Measurements from ENCODE around the gene FAM174B. TPM values are rescaled to one million over a fixed set of nuclear protein-coding genes. Genes with fewer than 3 reads are reported as not detected.

FAM174B gene
- total and polyA plus RNA-seq, 2 experiments from 2014 or later = 15.0 to 21.8 TPM

DNA sequence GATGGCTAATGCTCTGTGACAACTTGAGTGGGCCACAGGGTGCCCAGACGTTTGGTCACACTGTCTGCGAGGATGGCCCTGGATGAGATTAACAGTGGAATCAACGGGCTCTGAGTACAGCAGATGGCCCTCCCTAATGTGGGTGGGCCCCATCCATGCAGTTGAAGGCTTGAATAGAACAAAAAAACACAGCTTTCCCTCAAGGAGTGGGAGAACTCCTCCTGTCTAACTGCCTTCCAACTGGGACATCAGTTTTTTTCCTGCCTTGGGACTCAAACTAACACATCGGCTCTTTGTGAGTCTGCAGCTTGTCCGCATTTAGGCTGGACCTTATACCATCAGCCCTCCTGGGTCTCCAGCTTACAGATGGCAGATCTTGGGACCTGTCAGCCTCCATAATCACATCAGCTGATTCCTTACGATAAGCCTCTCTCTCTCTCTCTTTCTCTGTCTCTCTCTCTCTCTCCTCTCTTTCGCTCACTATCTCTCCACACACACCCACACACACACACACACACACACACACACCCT is 20.8 kb downstream of the FAM174B start (continued):
- no peak for TF ChIP-seq NANOG (IDR thresholded peaks at IDR 0.05; ENCODE audit: borderline replicate concordance)
- TF ChIP-seq POLR2AphosphoS5 (IDR thresholded peaks at IDR 0.05; ENCODE audit: low read depth) = no peak
- TF ChIP-seq REST (IDR thresholded peaks at IDR 0.05; ENCODE audit: unreplicated experiment) = no peak
- no peak for TF ChIP-seq CREB1 (CRISPR knock-in tag; IDR thresholded peaks at IDR 0.05; ENCODE audit: low read depth)
- TF ChIP-seq STAT1 (IDR thresholded peaks at IDR 0.05; ENCODE audit: unreplicated experiment) = no peak
- TF ChIP-seq, protein P1, sequence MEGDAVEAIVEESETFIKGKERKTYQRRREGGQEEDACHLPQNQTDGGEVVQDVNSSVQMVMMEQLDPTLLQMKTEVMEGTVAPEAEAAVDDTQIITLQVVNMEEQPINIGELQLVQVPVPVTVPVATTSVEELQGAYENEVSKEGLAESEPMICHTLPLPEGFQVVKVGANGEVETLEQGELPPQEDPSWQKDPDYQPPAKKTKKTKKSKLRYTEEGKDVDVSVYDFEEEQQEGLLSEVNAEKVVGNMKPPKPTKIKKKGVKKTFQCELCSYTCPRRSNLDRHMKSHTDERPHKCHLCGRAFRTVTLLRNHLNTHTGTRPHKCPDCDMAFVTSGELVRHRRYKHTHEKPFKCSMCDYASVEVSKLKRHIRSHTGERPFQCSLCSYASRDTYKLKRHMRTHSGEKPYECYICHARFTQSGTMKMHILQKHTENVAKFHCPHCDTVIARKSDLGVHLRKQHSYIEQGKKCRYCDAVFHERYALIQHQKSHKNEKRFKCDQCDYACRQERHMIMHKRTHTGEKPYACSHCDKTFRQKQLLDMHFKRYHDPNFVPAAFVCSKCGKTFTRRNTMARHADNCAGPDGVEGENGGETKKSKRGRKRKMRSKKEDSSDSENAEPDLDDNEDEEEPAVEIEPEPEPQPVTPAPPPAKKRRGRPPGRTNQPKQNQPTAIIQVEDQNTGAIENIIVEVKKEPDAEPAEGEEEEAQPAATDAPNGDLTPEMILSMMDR (conservative IDR thresholded peaks at IDR 0.05; ENCODE audit: low read depth in 2 of 2) = no peak
- TF ChIP-seq ETS1 (IDR thresholded peaks at IDR 0.05) = no peak
- no peak for TF ChIP-seq EZH2 (IDR thresholded peaks at IDR 0.05; ENCODE audit: low read depth, unreplicated experiment)
- TF ChIP-seq ZNF331 (CRISPR knock-in tag; IDR thresholded peaks at IDR 0.05; ENCODE audit: low read depth) = no peak

DNA sequence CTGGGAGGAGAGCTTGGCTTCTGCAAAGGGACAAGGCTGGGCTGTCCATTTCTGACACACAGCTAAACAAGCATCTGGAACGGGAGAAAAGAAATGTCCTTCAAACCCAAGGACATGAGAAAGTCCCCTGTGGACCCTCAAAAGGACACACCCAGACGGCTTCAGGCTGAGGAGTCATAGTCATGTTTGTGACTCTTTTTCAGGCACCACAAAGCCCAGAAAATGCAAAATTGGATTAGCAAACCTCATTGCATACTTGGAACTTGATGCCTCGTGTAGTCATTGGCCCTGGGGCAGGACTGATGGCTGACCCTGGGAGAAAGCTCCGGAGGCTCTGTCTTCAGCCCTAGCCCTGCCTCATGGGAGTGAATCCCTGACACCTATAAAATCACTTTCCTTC is 21.5 kb downstream of the FAM174B start:
- H3K27me3 ChIP-seq (ENCODE audit: insufficient read depth) = no peaks in the 10 kb centered on the region
- no peak overlapping the region for H2AFZ ChIP-seq
- no peak overlapping the region for H3K4me3 Mint-ChIP-seq
- peaks cover 13% of the 10 kb centered on the region; the same call in 1 of the 2 replicates for H3K4me1 ChIP-seq (ENCODE audit: insufficient read depth)
- H3K79me2 ChIP-seq (replicated peaks; ENCODE audit: insufficient read depth) = peaks cover 45% of the 10 kb centered on the region
- H3K27ac ChIP-seq (ENCODE audit: low read depth) = no peak overlapping the region
- no peaks in the 10 kb centered on the region for H4K20me1 ChIP-seq (replicated peaks; ENCODE audit: insufficient read depth)
- H3K27ac Mint-ChIP-seq = no peak overlapping the region
- ATAC-seq (no peak), DNase-seq (ENCODE audit: low spot score) (no peak)
- H3K4me3 ChIP-seq = no peak overlapping the region
- no peaks in the 10 kb centered on the region for H3K9me2 ChIP-seq (ENCODE audit: insufficient read depth)
- peaks cover 16% of the 10 kb centered on the region for H3K36me3 Mint-ChIP-seq (ENCODE audit: low read depth)
- no peak overlapping the region for H3K4me2 ChIP-seq
- peaks cover 7% of the 10 kb centered on the region for H3K27me3 Mint-ChIP-seq (ENCODE audit: insufficient read depth, low read depth, poor library complexity)
- peaks cover 3% of the 10 kb centered on the region; the same call in 1 of the 3 replicates for H3K9me3 Mint-ChIP-seq
- no peaks in the 10 kb centered on the region for H3K36me3 ChIP-seq (ENCODE audit: insufficient read depth)
- 0 out of 2 replicates have a peak, but pooled peaks cover 7% of the 10 kb centered on the region for H3F3A ChIP-seq (replicated peaks; ENCODE audit: low read depth)
- peaks cover 31% of the 10 kb centered on the region for H3K4me1 Mint-ChIP-seq
- TF ChIP-seq NANOG (IDR thresholded peaks at IDR 0.05; ENCODE audit: borderline replicate concordance) = no peak
- TF ChIP-seq ETS1 (IDR thresholded peaks at IDR 0.05) = no peak
- no peak for TF ChIP-seq ZNF331 (CRISPR knock-in tag; IDR thresholded peaks at IDR 0.05; ENCODE audit: low read depth)
- TF ChIP-seq EZH2 (IDR thresholded peaks at IDR 0.05; ENCODE audit: low read depth, unreplicated experiment) = no peak
- no peak for TF ChIP-seq POLR2AphosphoS5 (IDR thresholded peaks at IDR 0.05; ENCODE audit: low read depth)
- TF ChIP-seq, protein P1 (conservative IDR thresholded peaks at IDR 0.05; ENCODE audit: low read depth in 2 of 2) = no peak
- no peak for TF ChIP-seq CREB1 (CRISPR knock-in tag; IDR thresholded peaks at IDR 0.05; ENCODE audit: low read depth)
- TF ChIP-seq JUNB (IDR thresholded peaks at IDR 0.05; ENCODE audit: unreplicated experiment) = no peak
- no peak for TF ChIP-seq REST (IDR thresholded peaks at IDR 0.05; ENCODE audit: unreplicated experiment)

All from GM23338 (cell line).